ENCODE data around the gene TGFBR2. TPM values are rescaled to one million over a fixed set of nuclear protein-coding genes. Genes with fewer than 3 reads are reported as not detected.
A peak's percentile ranks its signal among the peaks of the same experiment; 100 is the strongest.

The TGFBR2 gene
- total RNA-seq, 1 donor from 2014 or later: 39.9 TPM

GRCh38 chr3:30650348-30650995 is 44.1 kb downstream of the TGFBR2 start:
- peaks cover 34% of the 10 kb centered on the region for H3K79me2 ChIP-seq (ENCODE audit: insufficient read depth, low read length)
- no peak overlapping the region for H2AFZ ChIP-seq (ENCODE audit: low read depth, low read length)
- DNase-seq (ENCODE audit: low read depth) (no peak), FAIRE-seq (no peak)
- H3K9ac ChIP-seq (ENCODE audit: low read length): peak overlapping the region; percentile 16
- no peaks in the 10 kb centered on the region for H3K27me3 ChIP-seq (ENCODE audit: insufficient read depth, low read length)
- H3K36me3 ChIP-seq (ENCODE audit: insufficient read depth, low read length): peaks cover 73% of the 10 kb centered on the region
- H3K27ac ChIP-seq (ENCODE audit: low read depth, low read length): peak overlapping the region; percentile 54
- Mint-ChIP-seq H3K9me3 (ENCODE audit: unreplicated experiment) (no peaks in the 10 kb centered on the region), H3K4me1 (ENCODE audit: low read depth, unreplicated experiment) (peaks cover 25% of the 10 kb centered on the region), H3K36me3 (ENCODE audit: low read depth, unreplicated experiment) (peaks cover 36% of the 10 kb centered on the region), H3K27ac (ENCODE audit: unreplicated experiment) (peak overlapping the region; percentile 15), H3K4me3 (ENCODE audit: unreplicated experiment) (no peak overlapping the region), H3K27me3 (ENCODE audit: low read depth, unreplicated experiment) (no peaks in the 10 kb centered on the region)
- H4K20me1 ChIP-seq (ENCODE audit: insufficient read depth, low read length): peaks cover 12% of the 10 kb centered on the region
- H3K4me1 ChIP-seq (ENCODE audit: insufficient read depth, low read length): peaks cover 23% of the 10 kb centered on the region
- H3K4me3 ChIP-seq (ENCODE audit: insufficient read depth, low read depth, low read length): no peak overlapping the region
- TF ChIP-seq EZH2 (IDR thresholded peaks at IDR 0.05; ENCODE audit: insufficient read depth, low read length): no peak
- TF ChIP-seq CTCF (IDR thresholded peaks at IDR 0.05; ENCODE audit: insufficient read depth, low read depth, low read length): no peak
- H3K4me2 ChIP-seq (ENCODE audit: low read length): no peak overlapping the region
- H3K9me3 ChIP-seq (ENCODE audit: insufficient read depth, low read depth, low read length): no peaks in the 10 kb centered on the region

GRCh38 chr3:30654269-30654668 is 47.9 kb downstream of the TGFBR2 start:
- DNase-seq (ENCODE audit: low read depth) (no peak), FAIRE-seq (no peak)
- no peak overlapping the region for H3K4me2 ChIP-seq (ENCODE audit: low read length)
- H3K79me2 ChIP-seq (ENCODE audit: insufficient read depth, low read length): peaks cover 30% of the 10 kb centered on the region
- H3K4me3 Mint-ChIP-seq (ENCODE audit: unreplicated experiment): no peak overlapping the region
- peaks cover 51% of the 10 kb centered on the region for H3K4me1 ChIP-seq (ENCODE audit: insufficient read depth, low read length)
- no peak overlapping the region for H2AFZ ChIP-seq (ENCODE audit: low read depth, low read length)
- H3K9me3 Mint-ChIP-seq (ENCODE audit: unreplicated experiment): no peaks in the 10 kb centered on the region
- no peak overlapping the region for H3K9ac ChIP-seq (ENCODE audit: low read length)
- H3K4me3 ChIP-seq (ENCODE audit: insufficient read depth, low read depth, low read length): no peak overlapping the region
- H3K4me1 Mint-ChIP-seq (ENCODE audit: low read depth, unreplicated experiment): peaks cover 44% of the 10 kb centered on the region
- H3K36me3 ChIP-seq (ENCODE audit: insufficient read depth, low read length): peaks cover 56% of the 10 kb centered on the region
- H3K9me3 ChIP-seq (ENCODE audit: insufficient read depth, low read depth, low read length): no peaks in the 10 kb centered on the region
- no peak overlapping the region for H3K27ac ChIP-seq (ENCODE audit: low read depth, low read length)
- H3K27ac Mint-ChIP-seq (ENCODE audit: unreplicated experiment): no peak overlapping the region
- H3K36me3 Mint-ChIP-seq (ENCODE audit: low read depth, unreplicated experiment): peaks cover 37% of the 10 kb centered on the region
- H3K27me3 Mint-ChIP-seq (ENCODE audit: low read depth, unreplicated experiment): no peaks in the 10 kb centered on the region
- H4K20me1 ChIP-seq (ENCODE audit: insufficient read depth, low read length): no peaks in the 10 kb centered on the region
- H3K27me3 ChIP-seq (ENCODE audit: insufficient read depth, low read length): no peaks in the 10 kb centered on the region
- TF ChIP-seq EZH2 (IDR thresholded peaks at IDR 0.05; ENCODE audit: insufficient read depth, low read length) (no peak), CTCF (IDR thresholded peaks at IDR 0.05; ENCODE audit: insufficient read depth, low read depth, low read length) (no peak)

- DNase-seq (ENCODE audit: low read depth): peak; percentile 88
- no peak overlapping the region for H2AFZ ChIP-seq (ENCODE audit: low read depth, low read length)
- H3K27me3 ChIP-seq (ENCODE audit: insufficient read depth, low read length): no peaks in the 10 kb centered on the region
- no peak overlapping the region for H3K4me3 Mint-ChIP-seq (ENCODE audit: unreplicated experiment)
- no peak overlapping the region for H3K4me3 ChIP-seq (ENCODE audit: insufficient read depth, low read depth, low read length)
- H4K20me1 ChIP-seq (ENCODE audit: insufficient read depth, low read length): no peaks in the 10 kb centered on the region
- H3K27ac Mint-ChIP-seq (ENCODE audit: unreplicated experiment): no peak overlapping the region
- no peaks in the 10 kb centered on the region for H3K9me3 Mint-ChIP-seq (ENCODE audit: unreplicated experiment)
- no peak overlapping the region for H3K9ac ChIP-seq (ENCODE audit: low read length)
- FAIRE-seq: peak; percentile 26
- peaks cover 34% of the 10 kb centered on the region for H3K36me3 Mint-ChIP-seq (ENCODE audit: low read depth, unreplicated experiment)
- TF ChIP-seq CTCF (IDR thresholded peaks at IDR 0.05; ENCODE audit: insufficient read depth, low read depth, low read length) (no peak), EZH2 (IDR thresholded peaks at IDR 0.05; ENCODE audit: insufficient read depth, low read length) (no peak)
- H3K27ac ChIP-seq (ENCODE audit: low read depth, low read length): peak overlapping the region; percentile 34
- H3K27me3 Mint-ChIP-seq (ENCODE audit: low read depth, unreplicated experiment): no peaks in the 10 kb centered on the region
- H3K79me2 ChIP-seq (ENCODE audit: insufficient read depth, low read length): peaks cover 26% of the 10 kb centered on the region
- H3K4me1 ChIP-seq (ENCODE audit: insufficient read depth, low read length): peaks cover 53% of the 10 kb centered on the region
- H3K9me3 ChIP-seq (ENCODE audit: insufficient read depth, low read depth, low read length): no peaks in the 10 kb centered on the region
- peaks cover 51% of the 10 kb centered on the region for H3K36me3 ChIP-seq (ENCODE audit: insufficient read depth, low read length)
- peak overlapping the region; percentile 16 for H3K4me2 ChIP-seq (ENCODE audit: low read length)
- H3K4me1 Mint-ChIP-seq (ENCODE audit: low read depth, unreplicated experiment): peaks cover 41% of the 10 kb centered on the region
These were observed 48.9 kb downstream of the TGFBR2 start for GRCh38 chr3:30655187-30655812.
